KMS-11 (cell line): ENCODE measurements around the gene TACC3.

Experiments used
- H2AFZ ChIP-seq: fragments of 200-600 bp; sonication (generic); 2 replicates; pipeline ENCODE4 v1.6.1; 2016; ENCODE audit warnings: antibody characterized with exemption, mixed run types, low read depth
- H3K27ac ChIP-seq: fragments of 200-600 bp; sonication (generic); 2 replicates; pipeline ENCODE4 v1.6.1; 2016; ENCODE audit warnings: mild to moderate bottlenecking, mixed run types
- H3K27me3 ChIP-seq: fragments of 200-600 bp; sonication (generic); 2 replicates; pipeline ENCODE4 v1.6.1; 2017; ENCODE audit warnings: mild to moderate bottlenecking, low read depth, mixed run types, moderate library complexity; ENCODE audit not compliant: insufficient read depth
- H3K36me3 ChIP-seq: fragments of 200-600 bp; sonication (generic); 2 replicates; pipeline ENCODE4 v1.6.1; 2017; ENCODE audit warnings: mild to moderate bottlenecking, mixed run types; ENCODE audit not compliant: insufficient read depth
- H3K4me1 ChIP-seq: fragments of 200-600 bp; sonication (generic); 2 replicates; pipeline ENCODE4 v1.6.1; 2016; ENCODE audit warnings: mild to moderate bottlenecking, low read depth, mixed run types; ENCODE audit not compliant: poor library complexity, severe bottlenecking
- H3K4me2 ChIP-seq: fragments of 200-600 bp; sonication (generic); 2 replicates; pipeline ENCODE4 v1.7.0; 2016; ENCODE audit warnings: mild to moderate bottlenecking, mixed run types
- H3K4me3 ChIP-seq: fragments of 200-600 bp; sonication (generic); IDR thresholded peaks from 2 replicates; pipeline ENCODE4 v1.6.1; 2017; ENCODE audit warnings: low read depth, low read length, mixed read lengths; ENCODE audit not compliant: insufficient read depth
- H3K79me2 ChIP-seq: fragments of 200-600 bp; sonication (generic); 2 replicates; pipeline ENCODE4 v1.6.1; 2016; ENCODE audit warnings: low read depth, mixed run types; ENCODE audit not compliant: insufficient read depth
- H3K9ac ChIP-seq: fragments of 200-600 bp; sonication (generic); 2 replicates; pipeline ENCODE4 v1.6.1; 2016; ENCODE audit warnings: mild to moderate bottlenecking, mixed run types
- H4K20me1 ChIP-seq: fragments of 200-600 bp; sonication (generic); 2 replicates; pipeline ENCODE4 v1.6.1; 2016; ENCODE audit warnings: mild to moderate bottlenecking, mixed run types; ENCODE audit not compliant: insufficient read depth
- TF ChIP-seq, protein P1 (sequence below): fragments of 200-600 bp; sonication (generic); conservative IDR thresholded peaks from 2 replicates; pipeline ENCODE4 v1.6.1; 2017; ENCODE audit warnings: low read depth, mild to moderate bottlenecking, antibody characterized with exemption, low read length, moderate library complexity, mixed read lengths

Gene TACC3

DNA sequence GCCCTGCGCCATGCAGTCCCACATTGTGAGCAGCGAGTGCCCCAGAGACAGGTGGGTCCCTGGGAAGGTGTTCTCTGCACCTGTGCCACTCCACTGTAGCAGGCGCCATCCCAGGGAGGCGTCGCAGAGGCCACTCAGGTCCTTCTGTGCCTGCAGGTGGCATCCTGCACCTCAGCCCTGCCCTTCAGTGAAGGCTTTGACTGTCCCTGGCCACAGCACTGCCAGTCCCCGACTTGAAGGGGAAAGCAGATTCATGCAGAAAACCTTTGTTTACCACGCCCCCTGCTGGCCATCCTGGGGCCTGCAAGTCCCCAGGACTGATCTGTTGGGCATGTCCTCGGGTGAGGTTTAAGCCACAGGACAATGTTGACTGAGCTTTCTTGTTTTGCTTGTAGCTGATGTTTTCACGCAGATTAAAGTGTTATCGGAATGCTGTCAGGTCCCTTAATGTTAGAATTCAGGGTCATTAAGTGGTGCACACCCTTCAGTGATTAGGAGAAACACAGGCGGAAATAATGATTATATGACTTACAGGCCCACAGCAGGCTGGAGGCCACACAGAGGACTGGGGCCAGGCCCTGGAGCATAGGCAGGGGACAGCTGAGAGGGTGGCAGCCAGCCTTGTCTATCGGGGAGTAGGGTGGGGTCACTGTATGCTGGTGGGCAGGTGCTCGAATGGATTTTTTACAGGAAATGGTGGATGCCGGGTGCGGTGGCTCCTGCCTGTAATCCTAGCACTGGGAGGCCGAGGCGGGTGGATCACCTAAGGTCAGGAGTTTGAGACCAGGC, 5.0 kb downstream of the TACC3 start:
- no peaks in the 10 kb centered on the region; the same call in 1 of the 2 replicates for H3K36me3 ChIP-seq
- no peak overlapping the region for H3K4me3 ChIP-seq
- no peaks in the 10 kb centered on the region for H3K27me3 ChIP-seq
- TF ChIP-seq, protein P1, sequence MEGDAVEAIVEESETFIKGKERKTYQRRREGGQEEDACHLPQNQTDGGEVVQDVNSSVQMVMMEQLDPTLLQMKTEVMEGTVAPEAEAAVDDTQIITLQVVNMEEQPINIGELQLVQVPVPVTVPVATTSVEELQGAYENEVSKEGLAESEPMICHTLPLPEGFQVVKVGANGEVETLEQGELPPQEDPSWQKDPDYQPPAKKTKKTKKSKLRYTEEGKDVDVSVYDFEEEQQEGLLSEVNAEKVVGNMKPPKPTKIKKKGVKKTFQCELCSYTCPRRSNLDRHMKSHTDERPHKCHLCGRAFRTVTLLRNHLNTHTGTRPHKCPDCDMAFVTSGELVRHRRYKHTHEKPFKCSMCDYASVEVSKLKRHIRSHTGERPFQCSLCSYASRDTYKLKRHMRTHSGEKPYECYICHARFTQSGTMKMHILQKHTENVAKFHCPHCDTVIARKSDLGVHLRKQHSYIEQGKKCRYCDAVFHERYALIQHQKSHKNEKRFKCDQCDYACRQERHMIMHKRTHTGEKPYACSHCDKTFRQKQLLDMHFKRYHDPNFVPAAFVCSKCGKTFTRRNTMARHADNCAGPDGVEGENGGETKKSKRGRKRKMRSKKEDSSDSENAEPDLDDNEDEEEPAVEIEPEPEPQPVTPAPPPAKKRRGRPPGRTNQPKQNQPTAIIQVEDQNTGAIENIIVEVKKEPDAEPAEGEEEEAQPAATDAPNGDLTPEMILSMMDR: peak; percentile 91
- no peak overlapping the region for H3K4me2 ChIP-seq
- peaks cover 42% of the 10 kb centered on the region for H3K4me1 ChIP-seq
- no peak overlapping the region for H2AFZ ChIP-seq
- H3K9ac ChIP-seq: no peak overlapping the region
- H4K20me1 ChIP-seq: no peaks in the 10 kb centered on the region
- peaks cover 52% of the 10 kb centered on the region for H3K79me2 ChIP-seq
- no peak overlapping the region for H3K27ac ChIP-seq

DNA sequence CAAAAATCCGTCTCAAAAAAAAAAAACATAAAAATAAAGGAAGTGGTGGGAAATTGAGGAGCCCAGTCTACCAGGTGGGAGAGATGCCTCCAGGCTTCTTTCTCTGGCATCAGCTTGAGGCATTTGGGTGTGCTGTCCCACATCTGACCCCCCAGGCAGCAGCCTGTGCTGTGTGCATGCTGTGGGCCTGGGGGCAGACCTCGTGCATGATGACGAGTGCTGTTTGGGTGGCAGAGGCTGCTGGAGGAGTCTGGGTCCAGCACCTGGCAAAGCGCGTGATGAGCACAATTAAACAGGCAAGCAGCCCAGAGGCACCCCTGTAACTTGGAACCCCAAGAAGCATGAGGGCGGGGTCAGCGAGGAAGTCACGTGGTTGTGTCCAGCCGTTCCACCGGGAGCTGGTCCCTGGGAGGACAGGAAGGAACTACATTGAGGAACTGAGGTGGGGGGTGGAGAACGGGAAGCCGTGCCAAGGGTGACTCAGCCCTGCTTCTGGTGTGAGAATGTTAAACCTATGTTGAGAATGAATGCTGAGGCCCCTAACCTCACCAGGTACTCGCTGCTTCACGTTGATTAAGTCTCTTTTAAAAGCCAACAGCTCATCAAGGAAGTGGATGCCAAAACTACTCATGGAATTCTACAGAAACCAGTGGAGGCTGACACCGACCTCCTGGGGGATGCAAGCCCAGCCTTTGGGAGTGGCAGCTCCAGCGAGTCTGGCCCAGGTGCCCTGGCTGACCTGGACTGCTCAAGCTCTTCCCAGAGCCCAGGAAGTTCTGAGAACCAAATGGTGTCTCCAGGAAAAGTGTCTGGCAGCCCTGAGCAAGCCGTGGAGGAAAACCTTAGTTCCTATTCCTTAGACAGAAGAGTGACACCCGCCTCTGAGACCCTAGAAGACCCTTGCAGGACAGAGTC, 6.1 kb downstream of the TACC3 start:
- no peak overlapping the region for H3K4me2 ChIP-seq
- no peaks in the 10 kb centered on the region; the same call in 1 of the 2 replicates for H3K36me3 ChIP-seq

DNA sequence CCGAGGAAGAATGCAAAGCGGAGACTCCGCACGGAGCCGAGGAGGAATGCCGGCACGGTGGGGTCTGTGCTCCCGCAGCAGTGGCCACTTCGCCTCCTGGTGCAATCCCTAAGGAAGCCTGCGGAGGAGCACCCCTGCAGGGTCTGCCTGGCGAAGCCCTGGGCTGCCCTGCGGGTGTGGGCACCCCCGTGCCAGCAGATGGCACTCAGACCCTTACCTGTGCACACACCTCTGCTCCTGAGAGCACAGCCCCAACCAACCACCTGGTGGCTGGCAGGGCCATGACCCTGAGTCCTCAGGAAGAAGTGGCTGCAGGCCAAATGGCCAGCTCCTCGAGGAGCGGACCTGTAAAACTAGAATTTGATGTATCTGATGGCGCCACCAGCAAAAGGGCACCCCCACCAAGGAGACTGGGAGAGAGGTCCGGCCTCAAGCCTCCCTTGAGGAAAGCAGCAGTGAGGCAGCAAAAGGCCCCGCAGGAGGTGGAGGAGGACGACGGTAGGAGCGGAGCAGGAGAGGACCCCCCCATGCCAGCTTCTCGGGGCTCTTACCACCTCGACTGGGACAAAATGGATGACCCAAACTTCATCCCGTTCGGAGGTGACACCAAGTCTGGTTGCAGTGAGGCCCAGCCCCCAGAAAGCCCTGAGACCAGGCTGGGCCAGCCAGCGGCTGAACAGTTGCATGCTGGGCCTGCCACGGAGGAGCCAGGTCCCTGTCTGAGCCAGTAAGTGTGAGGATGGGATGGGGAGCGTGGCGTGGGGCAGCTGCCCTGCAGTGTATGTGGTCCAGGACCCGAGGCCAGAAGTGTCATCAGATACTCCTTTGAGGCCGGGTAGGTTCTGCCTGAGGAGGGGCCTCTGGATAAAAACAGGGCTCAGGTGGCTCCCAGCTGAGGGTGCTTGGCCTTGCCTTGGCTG, 7.0 kb downstream of the TACC3 start:
- Histone ChIP-seq H3K9ac (no peak overlapping the region), H3K4me1 (peaks cover 52% of the 10 kb centered on the region), H3K36me3 (no peaks in the 10 kb centered on the region; the same call in 1 of the 2 replicates), H4K20me1 (no peaks in the 10 kb centered on the region), H3K27me3 (no peaks in the 10 kb centered on the region), H3K4me2 (no peak overlapping the region), H3K79me2 (peaks cover 44% of the 10 kb centered on the region), H2AFZ (no peak overlapping the region), H3K27ac (no peak overlapping the region; the same call in 1 of the 2 replicates), H3K4me3 (no peak overlapping the region)
- TF ChIP-seq, protein P1: no peak

More for the DNA sequence above, 6.1 kb downstream of the TACC3 start:
- Histone ChIP-seq H3K79me2 (peaks cover 46% of the 10 kb centered on the region), H3K4me1 (peaks cover 52% of the 10 kb centered on the region), H3K27ac (no peak overlapping the region), H3K4me3 (no peak overlapping the region), H2AFZ (no peak overlapping the region), H3K27me3 (no peaks in the 10 kb centered on the region), H4K20me1 (no peaks in the 10 kb centered on the region), H3K9ac (no peak overlapping the region)
- TF ChIP-seq, protein P1: no peak
